ENCODE measurements around the gene FMO2. TPM values are rescaled to one million over a fixed set of nuclear protein-coding genes. Genes with fewer than 3 reads are reported as not detected.

FMO2 gene
- total RNA-seq, 1 donor from 2014 or later: 288 TPM

DNA sequence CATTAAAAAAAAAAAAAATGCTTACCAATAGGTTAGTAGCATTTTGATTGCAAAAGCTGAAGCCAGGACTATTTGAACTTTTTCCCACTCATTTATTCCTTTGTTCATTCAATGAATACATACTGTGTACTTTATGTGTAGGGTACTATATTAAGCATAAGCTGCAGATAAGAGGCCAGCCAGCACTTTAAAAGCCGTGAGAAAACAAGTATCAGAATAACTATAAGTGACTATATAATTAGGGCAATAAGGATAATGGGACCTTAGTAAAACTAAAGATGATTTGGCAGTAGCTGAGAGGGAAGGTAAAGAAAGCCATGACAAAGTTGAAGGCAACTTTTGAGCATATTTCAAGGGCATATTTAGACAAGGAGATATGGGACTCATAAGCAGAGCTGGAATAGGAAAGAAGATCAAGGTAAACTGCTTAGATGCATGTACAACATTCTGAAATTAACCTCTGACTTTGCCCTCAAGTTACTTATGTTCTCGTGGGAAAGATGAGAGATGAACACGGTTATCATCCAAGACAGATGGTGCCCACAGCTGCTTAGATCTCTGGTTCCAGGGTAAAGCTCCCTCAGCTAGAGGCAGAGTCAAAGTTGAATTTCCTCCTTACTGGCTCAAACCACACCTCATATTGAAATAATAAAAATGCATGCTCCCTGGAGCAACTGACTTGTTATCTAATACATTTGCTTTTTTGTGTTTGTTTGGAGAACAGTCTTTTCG is 44.0 kb upstream of the FMO2 start:
- no peaks in the 10 kb centered on the region for H3K36me3 ChIP-seq
- intact Hi-C loops (cut with DNase I): no loop called here
- no peak overlapping the region for H3K4me3 ChIP-seq
- TF ChIP-seq, protein P1, sequence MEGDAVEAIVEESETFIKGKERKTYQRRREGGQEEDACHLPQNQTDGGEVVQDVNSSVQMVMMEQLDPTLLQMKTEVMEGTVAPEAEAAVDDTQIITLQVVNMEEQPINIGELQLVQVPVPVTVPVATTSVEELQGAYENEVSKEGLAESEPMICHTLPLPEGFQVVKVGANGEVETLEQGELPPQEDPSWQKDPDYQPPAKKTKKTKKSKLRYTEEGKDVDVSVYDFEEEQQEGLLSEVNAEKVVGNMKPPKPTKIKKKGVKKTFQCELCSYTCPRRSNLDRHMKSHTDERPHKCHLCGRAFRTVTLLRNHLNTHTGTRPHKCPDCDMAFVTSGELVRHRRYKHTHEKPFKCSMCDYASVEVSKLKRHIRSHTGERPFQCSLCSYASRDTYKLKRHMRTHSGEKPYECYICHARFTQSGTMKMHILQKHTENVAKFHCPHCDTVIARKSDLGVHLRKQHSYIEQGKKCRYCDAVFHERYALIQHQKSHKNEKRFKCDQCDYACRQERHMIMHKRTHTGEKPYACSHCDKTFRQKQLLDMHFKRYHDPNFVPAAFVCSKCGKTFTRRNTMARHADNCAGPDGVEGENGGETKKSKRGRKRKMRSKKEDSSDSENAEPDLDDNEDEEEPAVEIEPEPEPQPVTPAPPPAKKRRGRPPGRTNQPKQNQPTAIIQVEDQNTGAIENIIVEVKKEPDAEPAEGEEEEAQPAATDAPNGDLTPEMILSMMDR (IDR thresholded peaks at IDR 0.05): no peak
- peaks cover 15% of the 10 kb centered on the region for H3K4me1 ChIP-seq
- ATAC-seq (no peak), DNase-seq (no peak)
- no peaks in the 10 kb centered on the region for H3K27me3 ChIP-seq (ENCODE audit: low read depth)
- H3K27ac ChIP-seq: peak overlapping the region; percentile 37
- H3K9me3 ChIP-seq: no peaks in the 10 kb centered on the region

DNA sequence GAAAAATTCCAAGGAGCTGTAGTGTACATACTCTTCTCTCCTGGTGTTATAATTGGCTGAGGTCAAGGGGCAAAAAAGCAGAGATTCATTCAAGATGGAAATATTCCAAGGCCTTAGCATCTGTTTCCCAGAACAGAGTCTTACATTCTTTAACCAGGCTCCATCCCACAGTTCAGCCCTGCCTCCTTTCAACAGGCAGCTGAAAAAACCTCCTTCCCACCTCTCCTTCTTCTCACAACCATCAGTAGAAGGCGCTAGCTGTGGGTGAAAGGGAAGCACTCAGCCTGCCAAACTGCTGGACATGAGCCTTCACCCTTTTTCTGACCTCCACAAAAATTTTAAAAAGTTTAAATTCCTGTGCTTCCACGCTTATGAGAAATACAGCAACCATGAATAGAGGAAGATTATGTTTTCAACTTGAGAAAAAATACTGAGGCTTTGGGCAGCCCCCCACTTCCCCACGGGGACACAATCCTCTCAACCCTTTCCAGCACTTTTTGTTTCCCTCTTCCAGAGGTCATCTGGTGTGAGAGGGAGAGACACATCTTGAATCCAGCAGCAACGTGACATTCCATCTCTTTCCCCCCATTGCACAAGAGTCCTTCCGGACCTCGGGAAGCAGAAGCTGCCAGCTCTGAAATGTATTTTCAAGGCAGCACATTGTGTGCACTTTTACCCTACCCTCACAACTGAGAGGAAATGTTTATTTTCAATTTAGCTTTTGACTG is 43.2 kb upstream of the FMO2 start:
- Histone ChIP-seq H3K9me3 (no peaks in the 10 kb centered on the region), H3K4me3 (peak overlapping the region; percentile 12), H3K4me1 (peaks cover 15% of the 10 kb centered on the region), H3K27me3 (ENCODE audit: low read depth) (no peaks in the 10 kb centered on the region), H3K36me3 (no peaks in the 10 kb centered on the region), H3K27ac (peak overlapping the region; percentile 81)
- TF ChIP-seq, protein P1 (IDR thresholded peaks at IDR 0.05): no peak
- ATAC-seq (peak; percentile 86), DNase-seq (no peak)
- intact Hi-C loops (cut with DNase I): no loop called here

DNA sequence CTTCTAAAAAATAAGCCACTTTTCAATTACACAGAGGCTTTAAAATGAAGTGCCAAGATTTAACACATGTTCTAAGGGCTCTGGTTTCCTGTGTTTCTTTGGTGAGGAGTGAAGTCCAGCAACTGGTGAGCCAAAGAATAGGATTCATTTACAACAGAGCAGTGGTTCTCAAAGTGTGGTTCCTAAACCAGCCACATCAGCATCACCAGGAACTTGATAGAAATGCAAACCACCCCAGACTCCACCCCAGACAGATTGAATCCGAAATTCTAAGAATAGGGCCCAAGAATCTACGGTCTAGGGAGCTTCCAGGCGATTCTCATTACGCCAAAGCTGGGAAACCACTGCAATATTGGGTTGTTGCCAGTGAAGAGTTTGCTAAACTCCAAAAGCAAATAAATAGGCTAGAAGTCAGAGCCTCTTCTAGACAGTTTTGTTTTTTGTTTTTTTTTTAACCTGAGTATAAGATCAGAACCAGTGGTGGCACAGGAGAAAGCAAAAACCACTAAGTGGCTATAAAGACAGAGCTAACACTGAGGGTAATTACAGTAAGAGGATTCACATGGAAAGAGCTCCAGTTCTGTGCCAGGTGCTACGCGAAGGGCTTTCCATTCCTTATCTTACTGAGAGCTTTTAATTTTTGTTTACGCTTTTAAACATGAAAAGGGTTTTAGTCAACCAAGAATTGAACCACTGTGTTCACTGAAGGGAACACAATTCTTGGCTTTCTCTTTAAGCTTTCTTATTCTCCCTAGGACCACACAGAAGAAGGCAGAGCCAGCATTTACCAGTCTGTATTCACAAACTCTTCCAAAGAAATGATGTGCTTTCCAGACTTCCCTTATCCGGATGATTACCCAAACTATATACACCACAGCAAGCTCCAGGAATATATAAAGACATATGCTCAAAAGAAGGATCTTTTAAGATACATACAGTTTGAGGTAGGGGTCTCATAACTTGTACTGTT is 42.4 kb upstream of the FMO2 start:
- peak overlapping the region; percentile 12 for H3K4me3 ChIP-seq

DNA sequence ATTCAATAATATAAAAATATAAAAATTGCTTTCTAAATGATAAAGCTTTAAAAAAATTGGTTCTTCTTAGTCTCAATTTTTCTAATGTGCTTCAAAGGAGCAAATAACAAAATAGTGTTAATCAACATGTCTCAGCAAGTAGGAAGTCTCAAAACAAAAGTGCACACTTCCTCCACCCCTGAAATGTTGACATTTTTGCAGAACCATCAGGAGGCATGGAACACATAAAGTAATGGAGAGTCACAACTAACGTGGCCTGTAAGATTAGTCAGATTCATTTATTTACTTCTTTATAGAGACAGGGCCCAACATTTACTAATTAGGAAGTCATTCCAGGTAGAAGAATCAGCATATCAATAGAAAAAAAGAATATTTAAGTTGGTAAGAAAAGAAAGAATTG is 34.9 kb upstream of the FMO2 start:
- Histone ChIP-seq H3K4me3 (no peak overlapping the region), H3K36me3 (no peaks in the 10 kb centered on the region), H3K27ac (no peak overlapping the region), H3K27me3 (ENCODE audit: low read depth) (no peaks in the 10 kb centered on the region), H3K9me3 (no peaks in the 10 kb centered on the region), H3K4me1 (no peaks in the 10 kb centered on the region)
- TF ChIP-seq, protein P1 (IDR thresholded peaks at IDR 0.05): no peak
- intact Hi-C loops (cut with DNase I): no loop called here
- DNase-seq (no peak), ATAC-seq (no peak)

More for the DNA sequence above, 42.4 kb upstream of the FMO2 start:
- ATAC-seq (peak; percentile 79), DNase-seq (no peak)
- H3K9me3 ChIP-seq: no peaks in the 10 kb centered on the region
- peak overlapping the region; percentile 81 for H3K27ac ChIP-seq
- H3K4me1 ChIP-seq: peaks cover 15% of the 10 kb centered on the region
- intact Hi-C loops (cut with DNase I): no loop called here
- H3K27me3 ChIP-seq (ENCODE audit: low read depth): no peaks in the 10 kb centered on the region
- TF ChIP-seq, protein P1 (IDR thresholded peaks at IDR 0.05): no peak
- H3K36me3 ChIP-seq: no peaks in the 10 kb centered on the region

DNA sequence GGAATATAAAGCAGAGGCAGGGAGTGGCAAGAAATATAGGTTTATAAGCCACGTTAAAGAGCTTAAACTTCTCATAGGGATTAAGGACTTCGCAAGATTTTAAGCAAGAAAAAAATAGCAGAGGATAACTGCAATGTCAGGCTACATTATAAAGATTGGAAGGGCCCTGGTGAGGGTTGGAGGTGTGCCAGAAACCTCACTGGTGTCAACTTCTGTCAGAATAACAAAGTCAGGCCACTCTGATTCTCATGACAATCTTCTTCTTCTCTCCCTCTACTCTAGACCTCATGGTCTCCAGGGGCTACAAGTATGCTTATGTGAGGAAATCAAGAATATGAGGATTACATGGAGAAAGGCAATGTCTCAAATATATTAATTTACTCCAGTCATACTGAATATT is 32.6 kb upstream of the FMO2 start:
- no peaks in the 10 kb centered on the region for H3K9me3 ChIP-seq
- H3K4me3 ChIP-seq: no peak overlapping the region
- H3K27ac ChIP-seq: no peak overlapping the region
- no peaks in the 10 kb centered on the region for H3K4me1 ChIP-seq
- intact Hi-C loops (cut with DNase I): no loop called here
- no peak for ATAC-seq
- DNase-seq: no peak
- no peaks in the 10 kb centered on the region for H3K27me3 ChIP-seq (ENCODE audit: low read depth)
- no peaks in the 10 kb centered on the region for H3K36me3 ChIP-seq
- TF ChIP-seq, protein P1 (IDR thresholded peaks at IDR 0.05): no peak

All from lower lobe of right lung (tissue), 2 donors.